GM10266 (cell line): ENCODE data around the gene MAGI2.
A peak's percentile ranks its signal among the peaks of the same experiment; 100 is the strongest.

Experiments
- DNase-seq: peaks from one replicate; pipeline ENCODE4 v3.0.0; 2012; ENCODE audit errors: extremely low spot score
- CTCF ChIP-seq: IDR thresholded peaks from 2 replicates; pipeline ENCODE4 v1.5.1; 2012; ENCODE audit warnings: mild to moderate bottlenecking, low read depth; ENCODE audit not compliant: control insufficient read depth, insufficient read depth; ENCODE audit errors: missing control alignments

Gene MAGI2

GRCh38 chr7:78026492-78026891 is 1427.0 kb downstream of the MAGI2 start:
- TF ChIP-seq CTCF = no peak

DNA sequence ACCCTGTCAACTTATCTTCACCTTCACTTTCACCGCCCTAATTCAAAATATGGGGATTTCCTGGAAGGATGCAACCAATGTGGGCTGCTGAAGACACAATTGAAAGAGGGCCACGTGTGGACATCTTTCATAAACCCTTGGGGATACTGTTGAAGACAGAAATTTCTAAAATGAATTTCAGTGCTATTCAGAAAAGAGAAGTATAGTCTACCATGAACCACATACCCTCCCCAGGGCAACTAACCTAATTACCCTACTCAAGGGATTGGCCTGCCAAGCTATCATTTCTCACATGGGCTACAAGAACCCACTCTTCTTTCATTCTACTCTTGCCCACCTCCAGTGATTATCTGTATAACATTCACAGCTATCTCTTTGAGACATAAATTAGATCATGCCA is 1428.9 kb downstream of the MAGI2 start:
- no peak for TF ChIP-seq CTCF
- DNase-seq = no peak

More at GRCh38 chr7:78026492-78026891, 1427.0 kb downstream of the MAGI2 start:
- no peak for DNase-seq

GRCh38 chr7:78023191-78023590 is 1430.3 kb downstream of the MAGI2 start:
- no peak for DNase-seq
- no peak for TF ChIP-seq CTCF

DNA sequence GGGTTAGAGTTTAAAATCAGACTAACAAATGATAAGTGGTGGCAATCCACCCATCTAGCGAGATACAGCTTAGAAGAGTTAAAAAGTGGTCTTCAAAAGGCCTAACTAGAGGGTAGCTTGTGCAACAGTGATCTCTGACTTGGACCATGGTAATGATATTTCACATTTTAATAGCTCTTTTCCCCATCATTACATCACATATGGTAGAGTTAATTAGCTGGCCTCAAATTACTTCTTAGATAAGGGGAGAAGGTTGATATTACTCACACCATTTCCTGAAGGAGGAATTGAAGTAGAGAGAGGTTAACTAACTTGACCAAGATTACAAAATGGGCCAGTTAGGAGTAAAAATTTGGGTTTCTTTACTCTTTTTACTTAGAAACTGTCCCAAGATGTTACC is 1431.3 kb downstream of the MAGI2 start:
- no peak for TF ChIP-seq CTCF
- no peak for DNase-seq

GRCh38 chr7:78020874-78021249 is 1432.6 kb downstream of the MAGI2 start:
- DNase-seq = no peak
- no peak for TF ChIP-seq CTCF

GRCh38 chr7:78020136-78020873 is 1433.2 kb downstream of the MAGI2 start:
- TF ChIP-seq CTCF = peak; percentile 66
- DNase-seq = peak; percentile 73

GRCh38 chr7:78019447-78020135 is 1433.9 kb downstream of the MAGI2 start:
- DNase-seq = peak; percentile 85
- peak; percentile 11 for TF ChIP-seq CTCF
